Astrocyte of the cerebellum (primary cell): Measurements from ENCODE around the gene TENM4.

Source experiments
- DNase-seq: peaks from one replicate; pipeline ENCODE4 v3.0.0-alpha.2; 2011; ENCODE audit warnings: low read depth
- H3K4me3 ChIP-seq: 2 replicates; pipeline ENCODE4 v1.5.1; 2011; ENCODE audit warnings: mild to moderate bottlenecking, low read depth, low read length, moderate library complexity
- CTCF ChIP-seq: IDR thresholded peaks from 2 replicates; pipeline ENCODE4 v1.5.1; 2012; ENCODE audit warnings: low read length, low read depth, moderate library complexity, mild to moderate bottlenecking; ENCODE audit errors: missing control alignments
- in situ Hi-C: cut with HindIII; loops from 2 replicates; pipeline ENCODE4 v1.10.0; 2017; ENCODE audit warnings: low sequenced_read_pairs

Gene TENM4

GRCh38 chr11:78684377-78684776 lies 756.5 kb downstream of the TENM4 start:
- in situ Hi-C loops = no loop called here
- no peak for TF ChIP-seq CTCF
- DNase-seq = no peak
- H3K4me3 ChIP-seq = no peak overlapping the region

- DNase-seq = no peak
- TF ChIP-seq CTCF = no peak
- in situ Hi-C loops = no loop called here
- no peak overlapping the region for H3K4me3 ChIP-seq
Observed at GRCh38 chr11:78683774-78684173, 757.1 kb downstream of the TENM4 start.

- no peak for DNase-seq
- TF ChIP-seq CTCF = no peak
- in situ Hi-C loops = no loop called here
- H3K4me3 ChIP-seq = no peak overlapping the region
Observed at GRCh38 chr11:78676026-78676557, 764.7 kb downstream of the TENM4 start.

- in situ Hi-C loops = no loop called here
- DNase-seq = no peak
- no peak for TF ChIP-seq CTCF
- H3K4me3 ChIP-seq = no peak overlapping the region
Observed at GRCh38 chr11:78672850-78673620, 767.8 kb downstream of the TENM4 start.

- in situ Hi-C loops = no loop called here
- TF ChIP-seq CTCF = no peak
- no peak overlapping the region for H3K4me3 ChIP-seq
- no peak for DNase-seq
Observed at GRCh38 chr11:78669249-78669648, 771.6 kb downstream of the TENM4 start.

GRCh38 chr11:78667461-78667860 lies 773.4 kb downstream of the TENM4 start:
- in situ Hi-C loops = no loop called here
- TF ChIP-seq CTCF = no peak
- no peak for DNase-seq
- H3K4me3 ChIP-seq = no peak overlapping the region
